Cardiac fibroblast (primary cell): Measurements from ENCODE around the gene SRI.

Source experiments
- DNase-seq, 2 donors: peaks; one replicate each; pipeline versions ENCODE4 v3.0.0 to v3.0.0-alpha.2; 2010; ENCODE audit warnings: low read depth in 2 of 2
- H3K4me3 ChIP-seq, 2 donors: replicated peaks in 1 of 2; 1 replicate in 1 of 2; 2 replicates in 1 of 2; pipeline ENCODE4 v1.5.1; 2011; ENCODE audit warnings: low read depth in 2 of 2, low read length in 2 of 2, mild to moderate bottlenecking in 2 of 2, moderate library complexity in 1 of 2
- CTCF ChIP-seq: IDR thresholded peaks from one replicate; pipeline ENCODE4 v1.5.1; 2011; ENCODE audit warnings: low read depth, mild to moderate bottlenecking, low read length, inconsistent platforms

Gene SRI

GRCh38 chr7:88226201-88226600, 6.4 kb upstream of the SRI start:
- DNase-seq = no peak
- H3K4me3 ChIP-seq = no peak overlapping the region
- no peak for TF ChIP-seq CTCF

- peak; percentile 36 to 67 for DNase-seq
- TF ChIP-seq CTCF = no peak
These were observed 4.9 kb upstream of the SRI start for GRCh38 chr7:88224601-88225275.

DNA sequence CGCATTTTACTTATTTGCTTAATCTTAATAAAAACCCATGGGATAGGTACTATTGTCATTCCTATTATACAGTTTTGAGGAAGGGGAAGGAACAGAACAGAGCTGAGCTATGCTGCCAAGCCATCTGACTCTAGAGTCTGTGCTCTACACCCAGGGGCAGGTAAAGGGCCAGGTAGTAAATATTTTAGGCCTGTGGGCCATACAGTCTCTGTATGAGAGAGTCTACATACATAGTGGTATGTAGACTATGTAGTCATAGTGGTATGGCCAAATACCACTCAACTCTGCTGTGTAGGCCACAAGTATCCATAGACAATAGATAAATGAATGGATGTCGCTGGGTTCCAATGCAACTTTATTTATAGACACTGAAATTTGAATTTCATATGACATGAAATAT, 3.4 kb upstream of the SRI start:
- H3K4me3 ChIP-seq = no peak overlapping the region
- TF ChIP-seq CTCF = no peak
- DNase-seq = no peak

More at GRCh38 chr7:88224601-88225275, 4.9 kb upstream of the SRI start:
- no peak overlapping the region for H3K4me3 ChIP-seq

DNA sequence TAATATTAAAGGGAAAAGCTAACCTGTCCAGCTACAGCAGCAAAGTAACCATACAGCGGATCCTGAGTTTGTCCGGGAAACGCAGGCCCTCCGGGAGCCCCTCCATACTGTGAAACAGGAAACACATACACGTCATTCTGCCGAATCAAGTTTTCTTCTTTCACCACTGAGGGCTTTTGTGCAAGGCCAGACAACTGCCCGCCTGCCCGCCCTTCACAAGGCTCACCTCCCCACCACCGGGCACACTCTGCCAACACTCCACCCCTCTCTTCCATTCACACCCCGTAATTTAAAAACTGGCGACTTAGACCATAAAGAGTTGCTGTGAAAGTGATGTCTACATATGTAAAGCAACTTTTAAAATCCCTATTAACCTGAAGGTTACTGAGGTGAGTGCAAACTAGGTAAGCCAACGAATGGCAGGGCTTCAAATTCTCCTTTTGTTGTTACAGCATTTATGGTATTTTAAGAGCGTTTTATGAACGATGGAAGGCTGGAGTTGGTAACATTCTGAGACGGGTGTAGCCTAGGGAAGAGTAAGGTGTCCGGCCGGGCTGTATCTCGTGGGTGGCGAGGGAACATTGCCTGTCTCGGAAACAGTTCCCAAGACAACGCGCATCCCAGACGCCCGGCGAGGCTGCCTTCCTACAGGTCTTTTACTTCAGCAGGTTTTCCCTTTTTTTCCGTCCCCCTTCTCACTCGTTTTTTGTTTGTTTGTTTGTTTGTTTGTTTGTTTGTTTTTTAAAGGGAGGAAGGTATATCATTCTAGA, 817 bp downstream of the SRI start:
- peak; percentile 66 to 80 for DNase-seq
- H3K4me3 ChIP-seq = peak overlapping the region; percentile 91 to 93
- TF ChIP-seq CTCF = no peak

- DNase-seq = no peak
- peak overlapping the region; percentile 91 to 93 for H3K4me3 ChIP-seq
These were observed 1.5 kb downstream of the SRI start for GRCh38 chr7:88218429-88218745.

DNA sequence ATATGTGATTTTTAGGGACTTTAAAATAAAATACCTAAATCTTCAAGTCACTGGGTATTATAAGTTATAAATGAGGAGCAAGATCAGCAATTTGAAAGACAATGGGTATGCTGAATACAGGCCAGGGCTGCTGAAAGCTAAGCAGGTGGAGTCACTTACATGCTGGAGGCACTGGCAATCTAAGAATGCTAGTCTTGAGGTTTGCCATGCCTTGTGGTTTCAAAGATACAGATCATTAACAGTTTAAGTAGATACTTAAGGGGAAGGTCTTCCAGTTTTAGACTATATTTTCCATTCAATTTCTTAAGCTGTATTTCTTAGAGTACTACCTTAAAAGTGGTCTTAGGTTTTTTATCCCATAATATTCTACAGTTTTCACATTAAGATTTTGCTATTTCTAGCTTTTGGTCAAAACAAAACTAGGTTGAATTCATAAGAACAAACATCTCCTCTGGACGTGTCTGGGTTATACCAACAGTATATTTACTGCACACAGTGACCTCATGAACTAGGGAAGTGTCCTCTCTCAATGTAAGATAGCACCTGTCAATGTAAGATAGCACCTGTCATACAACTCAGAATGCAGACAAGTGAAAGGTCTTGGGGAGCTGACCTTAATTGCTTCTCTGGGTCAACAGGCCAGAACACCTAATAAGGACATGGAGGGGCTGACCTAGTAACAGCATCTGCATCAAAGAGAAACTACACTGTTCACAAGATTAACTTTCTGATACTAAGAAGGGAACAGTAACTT, 2.0 kb downstream of the SRI start:
- no peak overlapping the region for H3K4me3 ChIP-seq
- no peak for TF ChIP-seq CTCF
- no peak for DNase-seq

More at GRCh38 chr7:88218429-88218745, 1.5 kb downstream of the SRI start:
- TF ChIP-seq CTCF = no peak
